Measurements from ENCODE around the gene FAM193A. TPM values are rescaled to one million over a fixed set of nuclear protein-coding genes. Genes with fewer than 3 reads are reported as not detected.

The FAM193A gene
- polyA plus RNA-seq, 1 of the 3 experiments (the other 2 are of a cell fraction), result 9.2 TPM

DNA sequence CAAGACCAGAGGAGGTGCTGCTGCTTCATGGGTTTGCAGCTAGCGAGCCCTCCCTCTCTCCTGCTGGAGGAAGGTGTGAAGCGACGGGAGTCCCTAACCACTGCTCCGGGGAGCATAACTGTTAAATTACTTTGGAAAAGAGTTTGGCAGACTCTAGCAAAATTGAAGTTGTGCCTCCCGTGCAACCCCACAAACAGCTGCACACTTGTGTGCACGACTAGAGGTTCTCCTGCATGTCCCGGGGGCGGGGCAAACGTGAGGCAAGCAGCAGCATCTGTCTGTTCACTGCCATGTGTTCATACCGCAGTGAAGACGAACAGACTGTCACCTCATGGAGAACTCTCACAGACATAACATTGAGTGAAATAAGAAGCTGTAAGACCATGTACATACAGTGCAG is 185.1 kb downstream of the FAM193A start:
- CTCF ChIA-PET, result no interaction called here
- DNase-seq, result no peak
- Histone ChIP-seq H3K79me2 (ENCODE audit: insufficient read depth) (no peaks in the 10 kb centered on the region), H3F3A (replicated peaks; ENCODE audit: insufficient read depth) (peaks cover 8% of the 10 kb centered on the region), H3K27me3 (ENCODE audit: insufficient read depth) (no peaks in the 10 kb centered on the region), H3K27ac (ENCODE audit: low read depth in 2 of 2, low read length in 1 of 2) (no peak overlapping the region), H3K4me3 (ENCODE audit: low read depth in 2 of 2, low read length in 1 of 2) (no peak overlapping the region), H3K4me2 (no peak overlapping the region), H2AFZ (ENCODE audit: low read depth) (no peak overlapping the region), H3K4me1 (ENCODE audit: control insufficient read depth in 1 of 2, insufficient read depth in 2 of 2, low read depth in 1 of 2, low read length in 1 of 2) (no peaks in the 10 kb centered on the region), H3K9me3 (no peaks in the 10 kb centered on the region), H3K36me3 (replicated peaks in 1 of 2; ENCODE audit: control insufficient read depth in 1 of 2, insufficient read depth in 2 of 2, low read length in 1 of 2) (peaks cover 17 to 36% of the 10 kb centered on the region in 2 experiments), H4K20me1 (ENCODE audit: insufficient read depth) (no peaks in the 10 kb centered on the region), H3K9ac (no peak overlapping the region), H3K9me2 (no peaks in the 10 kb centered on the region)
- 92% methylated on average over 9 of the region's 11 CpGs for WGBS (ENCODE audit: low lambda C conversion rate)
- POLR2A ChIA-PET, result no interaction called here
- TF ChIP-seq TCF12 (IDR thresholded peaks at IDR 0.05) (no peak), RFX5 (IDR thresholded peaks at IDR 0.05; ENCODE audit: low read length) (no peak), MXI1 (IDR thresholded peaks at IDR 0.05; ENCODE audit: low read depth, low read length) (no peak), PBX3 (IDR thresholded peaks at IDR 0.05) (no peak), NFIC (IDR thresholded peaks at IDR 0.05; ENCODE audit: borderline replicate concordance) (no peak), FOSL2 (IDR thresholded peaks at IDR 0.05; ENCODE audit: borderline replicate concordance, low read depth) (no peak), YY1 (IDR thresholded peaks at IDR 0.05; ENCODE audit: low read depth) (no peak), FOXJ3 (CRISPR knock-in tag; IDR thresholded peaks at IDR 0.05) (no peak), RAD21 (IDR thresholded peaks at IDR 0.05; ENCODE audit: low read length) (no peak), SMC3 (IDR thresholded peaks at IDR 0.05; ENCODE audit: low read depth, low read length) (no peak), RCOR1 (IDR thresholded peaks at IDR 0.05; ENCODE audit: low read length) (no peak), ELF1 (IDR thresholded peaks at IDR 0.05) (no peak), CHD2 (IDR thresholded peaks at IDR 0.05; ENCODE audit: low read length, partially characterized antibody) (no peak), SIN3A (IDR thresholded peaks at IDR 0.05; ENCODE audit: borderline replicate concordance, low read depth, low read length) (no peak), NRF1 (IDR thresholded peaks at IDR 0.05; ENCODE audit: low read depth, low read length) (no peak), RXRA (IDR thresholded peaks at IDR 0.05; ENCODE audit: borderline replicate concordance, low read depth) (no peak), EP300 (IDR thresholded peaks at IDR 0.05; ENCODE audit: borderline replicate concordance in 1 of 2, low read depth in 1 of 2, low read length in 1 of 2) (no peak)
- TF ChIP-seq, protein P1, sequence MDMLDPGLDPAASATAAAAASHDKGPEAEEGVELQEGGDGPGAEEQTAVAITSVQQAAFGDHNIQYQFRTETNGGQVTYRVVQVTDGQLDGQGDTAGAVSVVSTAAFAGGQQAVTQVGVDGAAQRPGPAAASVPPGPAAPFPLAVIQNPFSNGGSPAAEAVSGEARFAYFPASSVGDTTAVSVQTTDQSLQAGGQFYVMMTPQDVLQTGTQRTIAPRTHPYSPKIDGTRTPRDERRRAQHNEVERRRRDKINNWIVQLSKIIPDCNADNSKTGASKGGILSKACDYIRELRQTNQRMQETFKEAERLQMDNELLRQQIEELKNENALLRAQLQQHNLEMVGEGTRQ (IDR thresholded peaks at IDR 0.05; ENCODE audit: borderline replicate concordance, low read depth, low read length), result no peak

DNA sequence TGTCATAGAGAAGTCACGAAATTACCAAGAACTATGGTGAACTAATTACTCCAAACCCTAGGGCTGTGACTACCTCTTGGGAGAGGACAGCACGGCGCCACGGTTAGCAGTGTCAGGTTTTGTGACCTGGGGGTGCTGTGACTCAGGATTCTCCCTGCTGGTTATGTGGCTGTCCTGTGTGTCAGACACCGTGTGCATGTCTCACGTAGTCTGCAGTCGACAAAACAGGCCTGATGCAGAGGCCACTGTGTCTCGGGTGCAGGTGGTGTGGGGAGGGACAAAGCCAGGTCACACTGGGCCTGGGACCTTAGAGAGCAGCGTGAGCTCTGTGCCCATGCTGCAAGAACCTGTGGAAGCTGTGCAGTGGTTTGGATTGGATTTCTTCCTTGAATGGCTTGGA is 185.6 kb downstream of the FAM193A start:
- H3K9me2 ChIP-seq, result no peaks in the 10 kb centered on the region
- CTCF ChIA-PET, result no interaction called here
- POLR2A ChIA-PET, result no interaction called here
- H3K4me1 ChIP-seq (ENCODE audit: control insufficient read depth in 1 of 2, insufficient read depth in 2 of 2, low read depth in 1 of 2, low read length in 1 of 2), result no peaks in the 10 kb centered on the region
- no peak overlapping the region for H3K27ac ChIP-seq (ENCODE audit: low read depth in 2 of 2, low read length in 1 of 2)
- H3F3A ChIP-seq (replicated peaks; ENCODE audit: insufficient read depth), result peaks cover 8% of the 10 kb centered on the region
- no peaks in the 10 kb centered on the region for H4K20me1 ChIP-seq (ENCODE audit: insufficient read depth)
- H3K9me3 ChIP-seq, result no peaks in the 10 kb centered on the region
- 100% methylated on average over 8 of the region's 9 CpGs for WGBS (ENCODE audit: low lambda C conversion rate)
- no peak for DNase-seq
- no peak overlapping the region for H3K4me2 ChIP-seq
- H3K36me3 ChIP-seq (replicated peaks in 1 of 2; ENCODE audit: control insufficient read depth in 1 of 2, insufficient read depth in 2 of 2, low read length in 1 of 2), result peaks cover 17 to 32% of the 10 kb centered on the region in 2 experiments
- H3K79me2 ChIP-seq (ENCODE audit: insufficient read depth), result no peaks in the 10 kb centered on the region
- H2AFZ ChIP-seq (ENCODE audit: low read depth), result no peak overlapping the region
- H3K4me3 ChIP-seq (ENCODE audit: low read depth in 2 of 2, low read length in 1 of 2), result no peak overlapping the region
- H3K27me3 ChIP-seq (ENCODE audit: insufficient read depth), result no peaks in the 10 kb centered on the region
- no peak overlapping the region for H3K9ac ChIP-seq
- no peak for TF ChIP-seq IRF3 (IDR thresholded peaks at IDR 0.05; ENCODE audit: low read depth, low read length)
- no peak for TF ChIP-seq RCOR1 (IDR thresholded peaks at IDR 0.05; ENCODE audit: low read length)
- TF ChIP-seq FOSL2 (IDR thresholded peaks at IDR 0.05; ENCODE audit: borderline replicate concordance, low read depth), result no peak
- TF ChIP-seq EP300 (IDR thresholded peaks at IDR 0.05; ENCODE audit: borderline replicate concordance in 1 of 2, low read depth in 1 of 2, low read length in 1 of 2), result no peak
- no peak for TF ChIP-seq FOXJ3 (CRISPR knock-in tag; IDR thresholded peaks at IDR 0.05)
- TF ChIP-seq SIN3A (IDR thresholded peaks at IDR 0.05; ENCODE audit: borderline replicate concordance, low read depth, low read length), result no peak
- TF ChIP-seq, protein P2, sequence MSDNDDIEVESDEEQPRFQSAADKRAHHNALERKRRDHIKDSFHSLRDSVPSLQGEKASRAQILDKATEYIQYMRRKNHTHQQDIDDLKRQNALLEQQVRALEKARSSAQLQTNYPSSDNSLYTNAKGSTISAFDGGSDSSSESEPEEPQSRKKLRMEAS (IDR thresholded peaks at IDR 0.05; ENCODE audit: low read depth), result no peak
- TF ChIP-seq, protein P3, sequence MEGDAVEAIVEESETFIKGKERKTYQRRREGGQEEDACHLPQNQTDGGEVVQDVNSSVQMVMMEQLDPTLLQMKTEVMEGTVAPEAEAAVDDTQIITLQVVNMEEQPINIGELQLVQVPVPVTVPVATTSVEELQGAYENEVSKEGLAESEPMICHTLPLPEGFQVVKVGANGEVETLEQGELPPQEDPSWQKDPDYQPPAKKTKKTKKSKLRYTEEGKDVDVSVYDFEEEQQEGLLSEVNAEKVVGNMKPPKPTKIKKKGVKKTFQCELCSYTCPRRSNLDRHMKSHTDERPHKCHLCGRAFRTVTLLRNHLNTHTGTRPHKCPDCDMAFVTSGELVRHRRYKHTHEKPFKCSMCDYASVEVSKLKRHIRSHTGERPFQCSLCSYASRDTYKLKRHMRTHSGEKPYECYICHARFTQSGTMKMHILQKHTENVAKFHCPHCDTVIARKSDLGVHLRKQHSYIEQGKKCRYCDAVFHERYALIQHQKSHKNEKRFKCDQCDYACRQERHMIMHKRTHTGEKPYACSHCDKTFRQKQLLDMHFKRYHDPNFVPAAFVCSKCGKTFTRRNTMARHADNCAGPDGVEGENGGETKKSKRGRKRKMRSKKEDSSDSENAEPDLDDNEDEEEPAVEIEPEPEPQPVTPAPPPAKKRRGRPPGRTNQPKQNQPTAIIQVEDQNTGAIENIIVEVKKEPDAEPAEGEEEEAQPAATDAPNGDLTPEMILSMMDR (IDR thresholded peaks at IDR 0.05), result no peak
- TF ChIP-seq, protein P1 (IDR thresholded peaks at IDR 0.05; ENCODE audit: borderline replicate concordance, low read depth, low read length), result no peak
- TF ChIP-seq MXI1 (IDR thresholded peaks at IDR 0.05; ENCODE audit: low read depth, low read length), result no peak
- TF ChIP-seq, protein P4, sequence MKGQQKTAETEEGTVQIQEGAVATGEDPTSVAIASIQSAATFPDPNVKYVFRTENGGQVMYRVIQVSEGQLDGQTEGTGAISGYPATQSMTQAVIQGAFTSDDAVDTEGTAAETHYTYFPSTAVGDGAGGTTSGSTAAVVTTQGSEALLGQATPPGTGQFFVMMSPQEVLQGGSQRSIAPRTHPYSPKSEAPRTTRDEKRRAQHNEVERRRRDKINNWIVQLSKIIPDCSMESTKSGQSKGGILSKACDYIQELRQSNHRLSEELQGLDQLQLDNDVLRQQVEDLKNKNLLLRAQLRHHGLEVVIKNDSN (IDR thresholded peaks at IDR 0.05; ENCODE audit: borderline replicate concordance, low read depth), result no peak

Measured in SK-N-SH (cell line).